Prostate gland (tissue), 2 donors: ENCODE results near the gene CLEC18A.
"Not testable (repeated sequence)": the region's sequence is repeated elsewhere in the genome, so short reads cannot be mapped to it uniquely, and the experiment has no call there.

Source experiments
- CTCF ChIP-seq, 4 experiments: fragments of 200-600 bp in 2 of 4; fragments of 450-650 bp in 2 of 4; sonication (generic) in 2 of 4; IDR thresholded peaks; 1 replicate in 3 of 4; 2 replicates in 1 of 4; pipeline ENCODE4 v1.5.1; 2016 to 2019; ENCODE audit warnings: antibody characterized with exemption in 4 of 4, mild to moderate bottlenecking in 2 of 4, moderate library complexity in 2 of 4
- POLR2A ChIP-seq: fragments of 450-650 bp; IDR thresholded peaks from one replicate; pipeline ENCODE4 v1.6.1; 2016; ENCODE audit warnings: antibody characterized with exemption, mild to moderate bottlenecking
- POLR2AphosphoS5 ChIP-seq: sonication (generic); formaldehyde crosslinking; IDR thresholded peaks from one replicate; pipeline ENCODE4 v1.6.1; 2017; ENCODE audit warnings: antibody characterized with exemption

GRCh38 chr16:69951672-69952031 lies 518 bp downstream of the CLEC18A start:
- not testable (repeated sequence) for TF ChIP-seq CTCF (IDR thresholded peaks at IDR 0.05); POLR2A; POLR2AphosphoS5
